Esophagus squamous epithelium (tissue), 5 donors: ENCODE measurements around the gene CYB561D2. TPM values are rescaled to one million over a fixed set of nuclear protein-coding genes. Genes with fewer than 3 reads are reported as not detected.

Experiments
- DNase-seq: peaks from one replicate; lab custom pipeline; 2025; lab: John Stamatoyannopoulos, UW
- H3K27ac ChIP-seq, 4 donors: fragments of 200-600 bp; sonication (generic); one replicate each; pipeline ENCODE4 v1.5.1; 2016 to 2019; ENCODE audit warnings: mild to moderate bottlenecking in 1 of 4
- H3K27me3 ChIP-seq, 4 donors: fragments of 200-600 bp; sonication (generic); 1 replicate in 3 of 4; 2 replicates in 1 of 4; pipeline versions ENCODE4 v1.5.1 to v1.6.0; 2017 to 2021; ENCODE audit warnings: antibody characterized with exemption in 1 of 4
- H3K36me3 ChIP-seq, 3 donors: fragments of 200-600 bp; sonication (generic); one replicate each; pipeline ENCODE4 v1.5.1; 2016 to 2019
- H3K4me1 ChIP-seq, 3 donors: fragments of 200-600 bp; sonication (generic); one replicate each; pipeline ENCODE4 v1.5.1; 2017 to 2019
- H3K4me3 ChIP-seq, 4 donors: fragments of 200-600 bp; sonication (generic); 1 replicate in 3 of 4; 2 replicates in 1 of 4; pipeline ENCODE4 v1.5.1; 2016 to 2019; ENCODE audit warnings: mild to moderate bottlenecking in 2 of 4, moderate library complexity in 1 of 4
- H3K9me3 ChIP-seq, 3 donors: fragments of 200-600 bp; sonication (generic); one replicate each; pipeline ENCODE4 v1.5.1; 2016 to 2019
- CTCF ChIP-seq, 6 experiments: fragments of 450-650 bp in 4 of 6; fragments of 200-600 bp in 2 of 6; sonication (generic) in 2 of 6; IDR thresholded peaks; one replicate each; pipeline ENCODE4 v1.5.1; 2016 to 2019; ENCODE audit warnings: antibody characterized with exemption in 6 of 6, mild to moderate bottlenecking in 4 of 6, moderate library complexity in 4 of 6
- POLR2A ChIP-seq, 4 donors: fragments of 450-650 bp; IDR thresholded peaks; one replicate each; pipeline ENCODE4 v1.6.1; 2017; ENCODE audit warnings: antibody characterized with exemption in 4 of 4, mild to moderate bottlenecking in 4 of 4, moderate library complexity in 3 of 4
- WGBS, 2 donors: methylation state at CpG; one replicate each; pipeline ENCODE4 v1.1.5; 2018; 5-methylcytosine and 5-hydroxymethylcytosine counted together
- intact Hi-C: fragments of 100-400 bp; cut with DNase I; formaldehyde crosslinking; loops from one replicate; pipeline ENCODE4 v1.15.0; 2022
- total RNA-seq, 4 donors: library from RNA; depleted of rRNA; stranded (reverse); fragments of >200 nt; gene quantifications; one replicate each; pipeline ENCODE4 v1.1.0, GENCODE V29; 2016
- donor health status: DM: yes; HTN: yes; CAD: no.

The CYB561D2 gene
- total RNA-seq, 4 donors from 2014 or later: 18.1 to 21.9 (median 20.5) TPM

- H3K36me3 ChIP-seq: no peaks in the 10 kb centered on the region
- TF ChIP-seq CTCF (IDR thresholded peaks at IDR 0.05) (no peak), POLR2A (IDR thresholded peaks at IDR 0.05) (no peak)
- intact Hi-C loops: no loop called here
- H3K4me3 ChIP-seq: no peak overlapping the region
- peaks cover 8 to 21% (median 12%) of the 10 kb centered on the region in 3 donors for H3K4me1 ChIP-seq
- DNase-seq: no peak
- H3K27ac ChIP-seq: no peak overlapping the region
- H3K27me3 ChIP-seq: peaks cover 0 to 13% (median 0%) of the 10 kb centered on the region in 4 donors
- WGBS, 2 donors: 44 to 51% methylated on average over 7 to 8 of the region's 9 CpGs
- no peaks in the 10 kb centered on the region for H3K9me3 ChIP-seq
These were observed 18.5 kb downstream of the CYB561D2 start for GRCh38 chr3:50369012-50369670.

- peak in 1 of 6 experiments; percentile 21 for TF ChIP-seq CTCF (IDR thresholded peaks at IDR 0.05)
- no peak for TF ChIP-seq POLR2A (IDR thresholded peaks at IDR 0.05)
- 33 to 47% methylated on average over 8 to 14 of the region's 14 CpGs for WGBS, 2 donors
- peaks cover 0 to 8% (median 2%) of the 10 kb centered on the region in 3 donors for H3K4me1 ChIP-seq
- H3K27ac ChIP-seq: no peak overlapping the region
- no peak overlapping the region for H3K4me3 ChIP-seq
- H3K27me3 ChIP-seq: peaks cover 0 to 13% (median 0%) of the 10 kb centered on the region in 4 donors
- intact Hi-C loops: loop anchor here (10.0 kb wide), 1 partner anchor 164 kb away; no protein-coding TSS in a partner anchor
- no peaks in the 10 kb centered on the region for H3K36me3 ChIP-seq
- DNase-seq: no peak
- no peaks in the 10 kb centered on the region for H3K9me3 ChIP-seq
These were observed 19.9 kb downstream of the CYB561D2 start for GRCh38 chr3:50370594-50370993.

- WGBS, 2 donors: 54 to 58% methylated on average over 2 to 3 of the region's 3 CpGs
- Histone ChIP-seq H3K27ac (no peak overlapping the region), H3K36me3 (no peaks in the 10 kb centered on the region), H3K27me3 (peaks cover 0 to 13% (median 0%) of the 10 kb centered on the region in 4 donors), H3K4me3 (no peak overlapping the region), H3K4me1 (peaks cover 0 to 2% (median 0%) of the 10 kb centered on the region in 3 donors), H3K9me3 (no peaks in the 10 kb centered on the region)
- no peak for DNase-seq
- TF ChIP-seq CTCF (IDR thresholded peaks at IDR 0.05) (no peak), POLR2A (IDR thresholded peaks at IDR 0.05) (no peak)
- intact Hi-C loops: loop anchor here (10.0 kb wide), 1 partner anchor 164 kb away; no protein-coding TSS in a partner anchor
These were observed 20.5 kb downstream of the CYB561D2 start for GRCh38 chr3:50371133-50371685.

- no peak overlapping the region for H3K27ac ChIP-seq
- no peak for DNase-seq
- WGBS, 2 donors: 45% methylated on average over 6 of the region's 8 CpGs; no CpG with 5 or more reads in 1 of the 2 donors
These were observed 21.7 kb downstream of the CYB561D2 start for GRCh38 chr3:50372349-50372748.

More at GRCh38 chr3:50372349-50372748, 21.7 kb downstream of the CYB561D2 start:
- Histone ChIP-seq H3K4me3 (no peak overlapping the region), H3K9me3 (no peaks in the 10 kb centered on the region), H3K27me3 (peaks cover 0 to 13% (median 0%) of the 10 kb centered on the region in 4 donors), H3K4me1 (no peaks in the 10 kb centered on the region), H3K36me3 (no peaks in the 10 kb centered on the region)
- intact Hi-C loops: loop anchor here (10.0 kb wide), 1 partner anchor 162 kb away; no protein-coding TSS in a partner anchor
- no peak for TF ChIP-seq CTCF (IDR thresholded peaks at IDR 0.05)
